PC-3 (cell line): ENCODE results near the gene BIRC6. TPM values are rescaled to one million over a fixed set of nuclear protein-coding genes. Genes with fewer than 3 reads are reported as not detected.

Source experiments
- ATAC-seq: fragments of 200-7000 bp; cut with Tn5 transposase; 2 replicates; pipeline ENCODE4 v1.9.1; 2020; ENCODE audit warnings: mild to moderate bottlenecking, moderate library complexity
- BruUV-seq: library from RNA; stranded (reverse); fragments of 400-500 nt; replicated peaks from 2 replicates; lab custom pipeline; 2021; lab: Mats Ljungman, UMichigan
- CTCF ChIA-PET: fragments of 300-600 bp; sonication (Branson Sonifier 250); formaldehyde crosslinking; loops from one replicate; lab custom pipeline; 2022; ENCODE audit warnings: antibody characterized with exemption; lab: Charles Lee
- POLR2A ChIA-PET: fragments of 300-600 bp; sonication (Branson Sonifier 250); formaldehyde crosslinking; loops from one replicate; lab custom pipeline; 2022; ENCODE audit warnings: antibody characterized with exemption; ENCODE audit not compliant: unreplicated experiment; lab: Charles Lee
- DNase-seq: peaks from one replicate; pipeline ENCODE4 v3.0.0-alpha.2; 2015
- H2AFZ ChIP-seq: fragments of 300-600 bp; sonication (generic); 2 replicates; pipeline ENCODE4 v1.6.0; 2016; ENCODE audit warnings: antibody characterized with exemption, low read length
- H3F3A ChIP-seq: fragments of 300-600 bp; sonication (generic); one replicate; pipeline ENCODE4 v1.6.0; 2017; ENCODE audit warnings: antibody characterized with exemption, low read length, control low read depth, mild to moderate bottlenecking; ENCODE audit not compliant: unreplicated experiment
- H3K27ac ChIP-seq: fragments of 300-600 bp; sonication (generic); 2 replicates; pipeline ENCODE4 v1.5.1; 2016; ENCODE audit warnings: mild to moderate bottlenecking, low read length
- H3K27me3 ChIP-seq: fragments of 300-600 bp; sonication (generic); 2 replicates; pipeline ENCODE4 v1.6.1; 2016; ENCODE audit warnings: low read length, mixed read lengths
- H3K36me3 ChIP-seq: fragments of 300-600 bp; sonication (generic); 2 replicates; pipeline ENCODE4 v1.6.1; 2016; ENCODE audit warnings: low read depth, mixed run types, low read length, mixed read lengths
- H3K4me1 ChIP-seq: fragments of 300-600 bp; sonication (generic); 2 replicates; pipeline ENCODE4 v1.5.1; 2016; ENCODE audit warnings: low read length; ENCODE audit not compliant: insufficient read depth
- H3K4me2 ChIP-seq: fragments of 300-600 bp; sonication (generic); 2 replicates; pipeline ENCODE4 v1.6.0; 2016; ENCODE audit warnings: low read length
- H3K4me3 ChIP-seq: fragments of 300-600 bp; sonication (generic); 2 replicates; pipeline ENCODE4 v1.5.1; 2016; ENCODE audit warnings: mild to moderate bottlenecking, low read length, mixed read lengths
- H3K79me2 ChIP-seq: fragments of 300-600 bp; sonication (generic); 2 replicates; pipeline ENCODE4 v1.6.1; 2017; ENCODE audit warnings: low read length, mixed read lengths
- H3K9ac ChIP-seq: fragments of 300-600 bp; sonication (generic); 2 replicates; pipeline ENCODE4 v1.6.0; 2016; ENCODE audit warnings: mild to moderate bottlenecking, low read length
- H3K9me2 ChIP-seq: fragments of 300-600 bp; sonication (generic); replicated peaks from 2 replicates; pipeline ENCODE4 v1.6.1; 2016; ENCODE audit warnings: mixed run types, low read length, mixed read lengths
- H3K9me3 ChIP-seq: fragments of 300-600 bp; sonication (generic); 2 replicates; pipeline ENCODE4 v1.6.1; 2016; ENCODE audit warnings: low read length, mixed read lengths
- H4K20me1 ChIP-seq: fragments of 300-600 bp; sonication (generic); 2 replicates; pipeline ENCODE4 v1.6.1; 2016; ENCODE audit warnings: low read length, mixed read lengths
- EZH2 ChIP-seq: fragments of 300-600 bp; sonication (generic); IDR thresholded peaks from one replicate; pipeline ENCODE4 v1.6.1; 2017; ENCODE audit warnings: antibody characterized with exemption, mild to moderate bottlenecking, low read length; ENCODE audit not compliant: unreplicated experiment
- EZH2phosphoT487 ChIP-seq: fragments of 300-600 bp; sonication (generic); IDR thresholded peaks from 2 replicates; pipeline ENCODE4 v1.6.1; 2018; ENCODE audit warnings: mild to moderate bottlenecking, antibody characterized with exemption, low read length, borderline replicate concordance
- intact Hi-C: fragments of 100-400 bp; cut with micrococcal nuclease; formaldehyde crosslinking; loops from 2 replicates; pipeline ENCODE4 v1.9.0; 2023
- total RNA-seq: library from RNA; depleted of rRNA; stranded (reverse); fragments of >200 nt; gene quantifications from 2 replicates; pipeline ENCODE4 v1.2.3, GENCODE V29; 2014
- TF ChIP-seq, protein P1 (sequence below): fragments of 300-600 bp; sonication (generic); conservative IDR thresholded peaks from 2 replicates; pipeline ENCODE4 v1.5.1; 2017; ENCODE audit warnings: antibody characterized with exemption, low read depth, mild to moderate bottlenecking, low read length

Gene BIRC6
- total RNA-seq, 1 experiment from 2014 or later = 74.7 TPM

DNA sequence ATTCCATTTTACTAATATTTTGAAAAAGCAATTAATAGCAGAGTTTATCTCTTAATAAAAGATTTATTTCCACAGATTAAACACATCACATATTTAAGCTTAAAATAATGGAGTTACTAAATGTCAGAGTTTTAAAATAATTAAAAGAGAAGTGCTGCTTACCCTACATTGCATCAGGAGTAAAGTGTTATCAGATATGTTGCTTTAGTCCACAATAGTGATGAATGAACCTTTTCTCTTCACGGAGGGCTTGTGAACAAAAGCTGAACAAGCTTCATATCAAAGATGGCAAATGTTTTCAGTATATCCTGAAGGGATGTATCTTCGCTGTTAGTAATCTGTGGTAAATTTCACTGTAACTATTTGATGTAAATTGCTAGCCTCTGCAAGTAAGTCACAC lies 201.7 kb downstream of the BIRC6 start:
- peaks cover 12% of the 10 kb centered on the region for H3K36me3 ChIP-seq
- H3K9me3 ChIP-seq = no peaks in the 10 kb centered on the region
- intact Hi-C loops = no loop called here
- H3K79me2 ChIP-seq = no peaks in the 10 kb centered on the region
- H2AFZ ChIP-seq = no peak overlapping the region
- no peak overlapping the region for H3K9ac ChIP-seq
- H3K4me2 ChIP-seq = no peak overlapping the region
- no peaks in the 10 kb centered on the region for H4K20me1 ChIP-seq
- no peak overlapping the region for H3K4me3 ChIP-seq
- ChIA-PET POLR2A (no interaction called here), CTCF (no interaction called here)
- no peaks in the 10 kb centered on the region for H3F3A ChIP-seq
- DNase-seq (no peak), ATAC-seq (no peak)
- BruUV-seq = no TSS peak
- no peak overlapping the region for H3K27ac ChIP-seq
- H3K4me1 ChIP-seq = no peaks in the 10 kb centered on the region
- H3K9me2 ChIP-seq = no peaks in the 10 kb centered on the region
- H3K27me3 ChIP-seq = no peaks in the 10 kb centered on the region
- no peak for TF ChIP-seq EZH2phosphoT487
- TF ChIP-seq, protein P1, sequence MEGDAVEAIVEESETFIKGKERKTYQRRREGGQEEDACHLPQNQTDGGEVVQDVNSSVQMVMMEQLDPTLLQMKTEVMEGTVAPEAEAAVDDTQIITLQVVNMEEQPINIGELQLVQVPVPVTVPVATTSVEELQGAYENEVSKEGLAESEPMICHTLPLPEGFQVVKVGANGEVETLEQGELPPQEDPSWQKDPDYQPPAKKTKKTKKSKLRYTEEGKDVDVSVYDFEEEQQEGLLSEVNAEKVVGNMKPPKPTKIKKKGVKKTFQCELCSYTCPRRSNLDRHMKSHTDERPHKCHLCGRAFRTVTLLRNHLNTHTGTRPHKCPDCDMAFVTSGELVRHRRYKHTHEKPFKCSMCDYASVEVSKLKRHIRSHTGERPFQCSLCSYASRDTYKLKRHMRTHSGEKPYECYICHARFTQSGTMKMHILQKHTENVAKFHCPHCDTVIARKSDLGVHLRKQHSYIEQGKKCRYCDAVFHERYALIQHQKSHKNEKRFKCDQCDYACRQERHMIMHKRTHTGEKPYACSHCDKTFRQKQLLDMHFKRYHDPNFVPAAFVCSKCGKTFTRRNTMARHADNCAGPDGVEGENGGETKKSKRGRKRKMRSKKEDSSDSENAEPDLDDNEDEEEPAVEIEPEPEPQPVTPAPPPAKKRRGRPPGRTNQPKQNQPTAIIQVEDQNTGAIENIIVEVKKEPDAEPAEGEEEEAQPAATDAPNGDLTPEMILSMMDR = no peak
- no peak for TF ChIP-seq EZH2

DNA sequence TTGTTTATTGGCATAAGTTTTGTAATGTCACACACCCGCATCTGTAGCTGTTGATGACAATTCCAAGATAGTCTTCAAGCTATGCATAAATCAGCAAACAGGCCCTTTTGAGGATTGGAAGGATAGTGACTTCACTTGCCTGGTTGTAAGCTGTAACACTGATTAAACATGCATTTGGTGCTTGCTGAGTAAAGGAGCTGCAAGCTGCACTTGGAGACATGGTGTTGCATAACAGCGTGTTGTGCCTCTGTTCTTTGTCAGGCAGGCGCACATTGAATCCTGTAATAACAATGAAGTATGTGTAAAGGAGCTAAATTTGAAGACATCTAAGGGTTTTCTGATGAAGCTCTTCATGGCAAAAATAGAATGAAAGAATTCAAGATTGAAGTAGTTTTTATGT lies 202.3 kb downstream of the BIRC6 start:
- H3K4me2 ChIP-seq = no peak overlapping the region
- peaks cover 12% of the 10 kb centered on the region for H3K36me3 ChIP-seq
- H3K27ac ChIP-seq = no peak overlapping the region
- BruUV-seq = no TSS peak
- no peaks in the 10 kb centered on the region for H3K79me2 ChIP-seq
- H3F3A ChIP-seq = no peaks in the 10 kb centered on the region
- no peaks in the 10 kb centered on the region for H3K4me1 ChIP-seq
- DNase-seq (no peak), ATAC-seq (no peak)
- POLR2A ChIA-PET = no interaction called here
- TF ChIP-seq EZH2phosphoT487 (no peak), EZH2 (no peak)
- TF ChIP-seq, protein P1 = no peak
- CTCF ChIA-PET = no interaction called here
- no peak overlapping the region for H3K4me3 ChIP-seq
- H2AFZ ChIP-seq = no peak overlapping the region
- H3K27me3 ChIP-seq = no peaks in the 10 kb centered on the region
- no peaks in the 10 kb centered on the region for H3K9me3 ChIP-seq
- no peaks in the 10 kb centered on the region for H4K20me1 ChIP-seq
- no peak overlapping the region for H3K9ac ChIP-seq
- intact Hi-C loops = no loop called here
- H3K9me2 ChIP-seq = no peaks in the 10 kb centered on the region

DNA sequence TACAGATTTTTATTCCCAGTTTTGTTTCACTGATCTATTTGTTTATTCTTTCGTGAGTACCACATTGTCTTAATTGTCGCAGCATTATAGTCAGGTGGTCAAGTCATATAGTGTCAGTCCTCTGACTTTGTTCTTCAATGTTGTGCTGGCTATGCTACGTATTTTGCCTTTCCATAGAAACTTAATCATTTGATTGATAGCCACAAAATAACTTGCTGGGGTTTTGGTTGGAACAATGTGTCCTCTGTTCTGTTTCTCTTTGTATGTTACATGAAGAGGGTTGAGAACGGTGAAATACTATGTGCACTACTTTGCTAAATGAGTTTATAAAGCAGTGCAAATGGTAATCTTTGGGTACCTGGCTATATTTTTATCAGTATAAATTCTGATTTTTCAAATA lies 206.1 kb downstream of the BIRC6 start:
- Histone ChIP-seq H4K20me1 (no peaks in the 10 kb centered on the region), H3K4me2 (no peak overlapping the region), H3K27me3 (no peaks in the 10 kb centered on the region), H3K9me3 (no peaks in the 10 kb centered on the region), H3K9ac (no peak overlapping the region), H3K4me1 (no peaks in the 10 kb centered on the region), H3F3A (no peaks in the 10 kb centered on the region), H3K9me2 (no peaks in the 10 kb centered on the region), H3K4me3 (no peak overlapping the region), H3K27ac (no peak overlapping the region), H2AFZ (no peak overlapping the region), H3K79me2 (no peaks in the 10 kb centered on the region), H3K36me3 (peaks cover 22% of the 10 kb centered on the region)
- POLR2A ChIA-PET = no interaction called here
- DNase-seq (no peak), ATAC-seq (no peak)
- intact Hi-C loops = no loop called here
- no TSS peak for BruUV-seq
- TF ChIP-seq EZH2 (no peak), EZH2phosphoT487 (no peak)
- TF ChIP-seq, protein P1 = no peak
- CTCF ChIA-PET = no interaction called here
